H1 (cell line): ENCODE results near the gene FHL2. TPM values are rescaled to one million over a fixed set of nuclear protein-coding genes. Genes with fewer than 3 reads are reported as not detected.
"Not testable (repeated sequence)": the region's sequence is repeated elsewhere in the genome, so short reads cannot be mapped to it uniquely, and the experiment has no call there.

ENCODE experiments used
- CTCF ChIA-PET: fragments of 300-600 bp; sonication (Branson Sonifier 250); formaldehyde crosslinking; loops from one replicate; lab custom pipeline; 2021; ENCODE audit not compliant: partially characterized antibody; lab: Charles Lee
- POLR2A ChIA-PET: fragments of 300-600 bp; sonication (Branson Sonifier 250); formaldehyde crosslinking; loops from one replicate; lab custom pipeline; 2021; ENCODE audit warnings: inconsistent platforms; ENCODE audit not compliant: partially characterized antibody; lab: Charles Lee
- DNase-seq, 2 experiments: peaks; one replicate each; pipeline versions ENCODE4 v3.0.0 to v3.0.0-alpha.2; 2010 to 2022; ENCODE audit warnings: low spot score in 2 of 2, low read depth in 1 of 2, mixed read lengths in 1 of 2
- FAIRE-seq: peaks from 2 replicates; lab custom pipeline; 2011; peaks lifted over from hg19 to GRCh38; lab: Jason Lieb, UNC
- H2AFZ ChIP-seq: 2 replicates; pipeline ENCODE4 v1.8.1; 2012; ENCODE audit warnings: low read length, inconsistent platforms
- H2AK5ac ChIP-seq: 2 replicates; pipeline ENCODE4 v1.6.1; 2013; ENCODE audit warnings: low read depth, low read length
- H2BK120ac ChIP-seq: replicated peaks from 2 replicates; pipeline ENCODE3; 2013; ENCODE audit warnings: low read depth, low read length, inconsistent platforms
- H2BK12ac ChIP-seq: 2 replicates; pipeline ENCODE4 v1.6.1; 2013; ENCODE audit warnings: low read depth, low read length
- H2BK15ac ChIP-seq: 2 replicates; pipeline ENCODE4 v1.6.1; 2013; ENCODE audit warnings: low read length
- H2BK20ac ChIP-seq: 2 replicates; pipeline ENCODE4 v1.6.1; 2013; ENCODE audit warnings: low read length
- H2BK5ac ChIP-seq: 2 replicates; pipeline ENCODE4 v1.6.1; 2013; ENCODE audit warnings: low read depth, low read length
- H3K14ac ChIP-seq: 2 replicates; pipeline ENCODE4 v1.6.1; 2013; ENCODE audit warnings: inconsistent platforms; ENCODE audit not compliant: insufficient read length
- H3K18ac ChIP-seq: 2 replicates; pipeline ENCODE4 v1.6.1; 2013; ENCODE audit warnings: low read length; ENCODE audit errors: extremely low read depth
- H3K23ac ChIP-seq: 2 replicates; pipeline ENCODE4 v1.6.1; 2013; ENCODE audit warnings: inconsistent platforms; ENCODE audit not compliant: insufficient read length
- H3K23me2 ChIP-seq: 2 replicates; pipeline ENCODE4 v1.6.1; 2013; ENCODE audit warnings: low read depth, low read length
- H3K27ac ChIP-seq: 2 replicates; pipeline ENCODE4 v1.6.1; 2011; ENCODE audit warnings: low read depth, low read length, inconsistent platforms
- H3K27me3 ChIP-seq, 4 experiments: replicated peaks in 1 of 4; 1 replicate in 1 of 4; 2 replicates in 3 of 4; pipeline versions ENCODE4 v1.6.1 to v1.8.1; 2011 to 2013; ENCODE audit warnings: low read length in 3 of 4, mild to moderate bottlenecking in 3 of 4, inconsistent platforms in 2 of 4, mixed read lengths in 2 of 4, moderate library complexity in 1 of 4; ENCODE audit not compliant: control insufficient read depth in 3 of 4, insufficient read depth in 3 of 4; ENCODE audit errors: extremely low read depth in 1 of 4
- H3K36me3 ChIP-seq, 4 experiments: 2 replicates each; pipeline versions ENCODE4 v1.6.1 to v1.8.1; 2011 to 2013; ENCODE audit warnings: mild to moderate bottlenecking in 4 of 4, low read length in 3 of 4, moderate library complexity in 2 of 4, control low read depth in 1 of 4, inconsistent platforms in 1 of 4; ENCODE audit not compliant: insufficient read depth in 4 of 4, control insufficient read depth in 2 of 4
- H3K4ac ChIP-seq: replicated peaks from 2 replicates; pipeline ENCODE3; 2013; ENCODE audit warnings: low read length, low read depth, mixed read lengths, inconsistent platforms; ENCODE audit not compliant: insufficient read length
- H3K4me1 ChIP-seq, 4 experiments: replicated peaks in 1 of 4; 1 replicate in 1 of 4; 2 replicates in 3 of 4; pipeline versions ENCODE4 v1.6.1 to v1.8.1; 2011 to 2013; ENCODE audit warnings: low read length in 3 of 4, inconsistent platforms in 2 of 4, mixed read lengths in 1 of 4; ENCODE audit not compliant: insufficient read depth in 4 of 4, control insufficient read depth in 3 of 4
- H3K4me2 ChIP-seq, 2 experiments: 2 replicates each; pipeline versions ENCODE4 v1.6.1 to v1.8.1; 2011 to 2013; ENCODE audit warnings: low read depth in 2 of 2, low read length in 2 of 2, control low read depth in 1 of 2, inconsistent platforms in 1 of 2, mild to moderate bottlenecking in 1 of 2; ENCODE audit not compliant: insufficient read depth in 1 of 2
- H3K4me3 ChIP-seq, 4 experiments: fragments of 200-600, 300-600 bp in 1 of 4; sonication (generic), shearing (Covaris generic), sonication (Bioruptor Twin) in 1 of 4; 2 replicates each; pipeline versions ENCODE4 v1.5.1 to v1.8.1; 2011 to 2016; ENCODE audit warnings: low read length in 4 of 4, low read depth in 3 of 4, control low read depth in 2 of 4, inconsistent platforms in 2 of 4, mild to moderate bottlenecking in 2 of 4, mixed read lengths in 1 of 4, moderate library complexity in 1 of 4; ENCODE audit not compliant: insufficient read depth in 2 of 4; ENCODE audit errors: extremely low read depth in 1 of 4
- H3K56ac ChIP-seq: replicated peaks from 2 replicates; pipeline ENCODE3; 2013; ENCODE audit warnings: low read depth, mild to moderate bottlenecking, mixed read lengths, low read length, inconsistent platforms; ENCODE audit not compliant: insufficient read length
- H3K79me1 ChIP-seq: 2 replicates; pipeline ENCODE4 v1.6.1; 2013; ENCODE audit warnings: low read depth, low read length, control low read depth
- H3K79me2 ChIP-seq, 2 experiments: 2 replicates each; pipeline versions ENCODE4 v1.6.1 to v1.8.1; 2012 to 2013; ENCODE audit warnings: low read length in 2 of 2, mild to moderate bottlenecking in 2 of 2, inconsistent platforms in 1 of 2; ENCODE audit not compliant: insufficient read depth in 2 of 2, control insufficient read depth in 1 of 2
- H3K9ac ChIP-seq, 4 experiments: replicated peaks in 1 of 4; 1 replicate in 1 of 4; 2 replicates in 3 of 4; pipeline versions ENCODE4 v1.6.1 to v1.8.1; 2011 to 2013; ENCODE audit warnings: low read depth in 3 of 4, low read length in 3 of 4, control low read depth in 2 of 4, mild to moderate bottlenecking in 2 of 4, moderate library complexity in 2 of 4, inconsistent platforms in 1 of 4; ENCODE audit errors: extremely low read depth in 1 of 4
- H3K9me3 ChIP-seq, 2 experiments: 2 replicates each; pipeline versions ENCODE4 v1.6.1 to v1.8.1; 2012 to 2013; ENCODE audit warnings: mild to moderate bottlenecking in 2 of 2, moderate library complexity in 2 of 2, control low read depth in 1 of 2, inconsistent platforms in 1 of 2, low read depth in 1 of 2, low read length in 1 of 2, mixed read lengths in 1 of 2; ENCODE audit not compliant: insufficient read depth in 2 of 2
- H4K20me1 ChIP-seq, 2 experiments: replicated peaks in 1 of 2; 2 replicates each; pipeline versions ENCODE3 to v1.8.1; 2011 to 2013; ENCODE audit warnings: inconsistent platforms in 2 of 2, low read length in 2 of 2, mild to moderate bottlenecking in 1 of 2; ENCODE audit not compliant: insufficient read depth in 2 of 2, control insufficient read depth in 1 of 2
- H4K5ac ChIP-seq: 2 replicates; pipeline ENCODE4 v1.6.1; 2013; ENCODE audit warnings: low read length, low read depth, mixed read lengths, inconsistent platforms; ENCODE audit not compliant: insufficient read length
- H4K8ac ChIP-seq: 2 replicates; pipeline ENCODE4 v1.8.0; 2013; ENCODE audit warnings: mild to moderate bottlenecking, moderate library complexity, low read length, inconsistent platforms; ENCODE audit not compliant: insufficient read depth; ENCODE audit errors: extremely low read depth
- H4K91ac ChIP-seq: replicated peaks from 2 replicates; pipeline ENCODE3; 2013; ENCODE audit warnings: low read length, mixed read lengths, inconsistent platforms; ENCODE audit not compliant: insufficient read length
- BACH1 ChIP-seq: IDR thresholded peaks from 2 replicates; pipeline ENCODE4 v1.6.1; 2012; ENCODE audit warnings: low read length, improper control_type of control experiment
- JUN ChIP-seq: IDR thresholded peaks from 2 replicates; pipeline ENCODE4 v1.6.1; 2011; ENCODE audit warnings: low read depth, mild to moderate bottlenecking, improper control_type of control experiment, low read length
- SIN3A ChIP-seq, 2 experiments: IDR thresholded peaks in 1 of 2; conservative IDR thresholded peaks in 1 of 2; 2 replicates each; pipeline ENCODE4 v1.6.1; 2011 to 2012; ENCODE audit warnings: low read length in 2 of 2, improper control_type of control experiment in 1 of 2, low read depth in 1 of 2, mild to moderate bottlenecking in 1 of 2
- SP1 ChIP-seq: IDR thresholded peaks from 2 replicates; pipeline ENCODE4 v1.6.1; 2011; ENCODE audit warnings: low read depth, low read length
- SP2 ChIP-seq: IDR thresholded peaks from 2 replicates; pipeline ENCODE4 v1.6.1; 2012; ENCODE audit warnings: mild to moderate bottlenecking, low read length, inconsistent platforms
- WGBS, 2 experiments: shearing (Covaris generic) in 1 of 2; methylation state at CpG; one replicate each; pipeline versions ENCODE4 v1.1.6 to v1.1.7; 2013 to 2015; ENCODE audit warnings: low lambda C conversion rate in 2 of 2, mixed read lengths in 2 of 2, inconsistent platforms in 1 of 2, low coverage in 1 of 2, missing lambda C conversion rate in 1 of 2; ENCODE audit not compliant: insufficient replicate concordance in 2 of 2, insufficient coverage in 1 of 2, insufficient read length in 1 of 2; ENCODE audit errors: extremely low coverage in 1 of 2, missing lambda C conversion rate in 1 of 2; 5-methylcytosine and 5-hydroxymethylcytosine counted together
- polyA plus RNA-seq, 7 experiments: library from polyadenylated mRNA; depleted of rRNA in 3 of 7; stranded (reverse) in 5 of 7; unstranded in 2 of 7; fragments of >200 nt in 5 of 7; fragments of 200-250 nt in 2 of 7; gene quantifications; 1 replicate in 5 of 7; 2 replicates in 1 of 7; 4 replicates in 1 of 7; pipeline versions ENCODE4 v1.2.1 to v1.2.3, GENCODE V29; 2011 to 2013; ENCODE audit warnings: missing spikeins in 2 of 7, mixed read lengths in 2 of 7
- total RNA-seq: library from RNA; stranded (reverse); fragmentation: NEBNext Ultra II Directional; extraction: Animal tissue kit (Norgen Biotek cat#: 25700); gene quantifications from 2 replicates; pipeline ENCODE4 v1.2.1, GENCODE V29; 2021
- TF ChIP-seq, protein P1 (sequence below): IDR thresholded peaks from 2 replicates; pipeline ENCODE4 v1.6.1; 2011; ENCODE audit warnings: low read depth, mild to moderate bottlenecking, low read length; ENCODE audit not compliant: insufficient read depth

The FHL2 gene
- total and polyA plus RNA-seq, 2 of the 8 experiments (the other 6 are each of a cell fraction or from before 2014, with no cell fraction given), result 33.2 to 64.3 TPM

DNA sequence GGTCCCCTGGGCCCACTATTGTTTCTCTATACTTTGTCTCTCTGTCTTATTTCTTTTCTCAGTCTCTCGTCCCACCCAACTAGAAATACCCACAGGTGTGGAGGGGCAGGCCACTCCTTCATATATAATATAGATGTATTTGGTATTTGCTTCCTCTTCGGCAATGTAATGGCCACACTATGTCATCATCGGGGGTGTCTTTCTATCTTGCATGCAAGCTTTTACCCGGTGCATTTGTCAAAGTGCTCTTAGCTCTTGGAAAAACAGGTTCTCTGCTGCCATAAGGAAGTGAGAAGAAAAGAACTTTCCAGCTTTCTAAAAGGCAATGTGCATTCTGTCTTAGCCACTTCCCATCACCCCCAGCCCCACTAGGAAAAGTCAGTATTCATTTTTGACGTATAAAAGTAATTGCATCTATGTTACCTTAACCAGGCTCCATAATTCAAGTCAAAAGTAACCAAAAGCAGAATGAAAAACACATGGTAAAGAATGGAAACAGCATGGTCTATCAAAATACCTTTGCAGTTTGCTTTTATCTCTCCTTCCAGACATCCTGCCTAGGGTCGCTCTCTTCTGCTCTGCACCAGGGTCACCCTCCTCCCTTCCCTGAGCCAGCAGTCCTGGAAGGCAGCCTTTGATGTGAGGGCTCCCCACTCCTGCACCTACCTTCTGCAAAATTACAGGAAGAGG is 27.2 kb upstream of the FHL2 start (continued):
- no peak for TF ChIP-seq SIN3A (conservative IDR thresholded peaks at IDR 0.05 in 1 of 2, IDR thresholded peaks at IDR 0.05 in 1 of 2; ENCODE audit: low read depth in 1 of 2, low read length in 2 of 2)
- no peak for TF ChIP-seq SP1
- no peak for TF ChIP-seq BACH1
- TF ChIP-seq JUN, result no peak
- TF ChIP-seq SP2, result no peak
- TF ChIP-seq, protein P1, sequence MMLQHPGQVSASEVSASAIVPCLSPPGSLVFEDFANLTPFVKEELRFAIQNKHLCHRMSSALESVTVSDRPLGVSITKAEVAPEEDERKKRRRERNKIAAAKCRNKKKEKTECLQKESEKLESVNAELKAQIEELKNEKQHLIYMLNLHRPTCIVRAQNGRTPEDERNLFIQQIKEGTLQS, result no peak

DNA sequence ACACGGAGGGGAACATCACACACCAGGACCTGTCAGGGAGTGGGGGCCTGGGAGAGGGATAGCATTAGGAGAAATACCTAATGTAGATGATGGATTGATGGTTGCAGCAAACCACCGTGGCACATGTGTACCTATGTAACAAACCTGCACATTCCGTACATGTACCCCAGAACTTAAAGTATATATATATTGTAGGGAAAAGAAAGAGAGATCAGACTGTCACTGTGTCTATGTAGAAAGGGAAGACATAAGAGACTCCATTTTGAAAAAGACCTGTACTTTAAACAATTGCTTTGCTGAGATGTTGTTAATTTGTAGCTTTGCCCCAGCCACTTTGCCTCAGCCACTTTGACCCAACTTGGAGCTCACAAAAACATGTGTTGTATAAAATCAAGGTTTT is 26.0 kb upstream of the FHL2 start:
- not testable (repeated sequence) for H3K18ac ChIP-seq, H3K9me3 ChIP-seq, H2BK12ac ChIP-seq, H2BK120ac ChIP-seq, H3K36me3 ChIP-seq, DNase-seq, H3K27me3 ChIP-seq, H3K9ac ChIP-seq, H2BK15ac ChIP-seq, FAIRE-seq, H3K79me1 ChIP-seq, H3K4ac ChIP-seq, H3K23ac ChIP-seq, H4K20me1 ChIP-seq, H4K91ac ChIP-seq, H2BK20ac ChIP-seq, H2AFZ ChIP-seq, H3K56ac ChIP-seq, H4K5ac ChIP-seq, H4K8ac ChIP-seq, H3K79me2 ChIP-seq, H3K4me2 ChIP-seq, H3K27ac ChIP-seq, H2AK5ac ChIP-seq, H3K14ac ChIP-seq, H3K4me3 ChIP-seq, H2BK5ac ChIP-seq, H3K23me2 ChIP-seq
- ChIA-PET POLR2A (interaction anchor here (1.0 kb wide), 1 partner anchor 26 kb away, joined by 3 read pairs; the partner anchor contains the start of gene FHL2), CTCF (interaction anchor here (0.6 kb wide), 1 partner anchor 461 kb away, joined by 3 read pairs; no protein-coding TSS in a partner anchor)
- H3K4me1 ChIP-seq, result peaks cover 3 to 19% (median 11%) of the 10 kb centered on the region in 4 experiments; a peak in 5 of 7 replicates
- WGBS, 2 experiments, result 84% methylated on average over 3 of the region's 3 CpGs; no CpG with 5 or more reads in 1 of the 2 experiments
